ENCODE results near the gene ARHGAP42.
"Not testable (repeated sequence)": the region's sequence is repeated elsewhere in the genome, so short reads cannot be mapped to it uniquely, and the experiment has no call there.

ARHGAP42 gene

GRCh38 chr11:100687054-100687629 is at the start of gene ARHGAP42:
Gene ARHGAP42, plus strand, starts transcription at chr11:100687288. Its CDS starts 391 bp downstream, at chr11:100687679.
- no peak for DNase-seq (ENCODE audit: low spot score)

DNA sequence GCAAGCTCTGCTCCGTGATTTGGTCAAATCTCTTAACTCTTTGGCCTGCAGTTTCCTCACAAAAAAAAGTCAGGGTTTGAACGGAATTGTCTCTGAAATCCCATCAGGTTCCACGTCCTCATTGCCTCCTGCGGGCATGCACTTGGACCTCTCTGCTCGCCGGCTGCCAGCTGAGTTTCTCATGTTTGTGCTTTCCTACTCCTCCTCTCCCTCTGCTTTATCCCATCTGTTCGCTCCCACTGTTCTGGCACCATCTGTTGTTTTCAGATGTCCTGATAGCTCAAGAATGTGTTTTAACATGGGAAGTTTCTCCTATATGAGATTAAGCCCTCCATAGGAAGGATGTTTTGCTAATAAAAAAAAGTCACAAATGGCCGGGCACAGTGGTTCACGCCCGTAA is 49.4 kb upstream of the ARHGAP42 start:
- DNase-seq (ENCODE audit: low spot score): no peak

DNA sequence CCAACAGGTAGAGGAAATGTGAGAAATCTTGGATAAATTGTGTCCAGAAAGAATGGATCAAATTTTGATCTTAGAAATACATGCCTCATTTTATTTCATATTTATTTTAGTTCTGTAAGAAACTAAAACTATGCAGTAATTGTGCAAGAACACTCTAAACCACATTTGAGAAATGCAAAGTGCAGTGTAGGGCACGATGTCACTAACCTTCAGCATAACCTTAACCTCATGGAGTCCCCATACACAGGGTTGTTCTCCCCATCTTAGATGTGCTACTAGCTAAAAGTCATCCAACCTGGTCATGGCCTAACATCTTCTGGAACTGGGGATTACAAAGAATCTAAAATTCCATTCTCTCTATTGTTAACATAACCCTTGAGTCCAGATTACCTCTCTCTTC is 48.4 kb upstream of the ARHGAP42 start:
- DNase-seq (ENCODE audit: low spot score): no peak

DNA sequence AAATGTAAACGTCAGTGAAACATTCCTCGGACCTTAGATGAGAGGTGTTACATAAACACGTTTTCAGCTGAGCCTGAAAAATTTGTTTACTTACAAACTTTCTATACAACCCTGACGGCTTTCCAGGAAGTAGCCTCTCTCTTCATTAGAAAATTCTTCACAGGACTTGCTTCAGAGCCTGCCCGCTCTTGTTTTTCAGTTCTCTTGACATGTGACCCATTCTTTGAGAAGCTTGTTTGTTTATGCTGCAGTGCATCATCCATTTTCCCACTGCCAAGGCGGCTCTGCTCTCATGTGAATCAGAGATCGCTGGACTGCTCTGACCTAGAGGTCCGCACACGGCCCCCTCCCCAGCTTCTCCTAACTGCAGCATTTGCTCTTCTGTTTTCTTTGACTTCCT is 47.9 kb upstream of the ARHGAP42 start:
- DNase-seq (ENCODE audit: low spot score): no peak

DNA sequence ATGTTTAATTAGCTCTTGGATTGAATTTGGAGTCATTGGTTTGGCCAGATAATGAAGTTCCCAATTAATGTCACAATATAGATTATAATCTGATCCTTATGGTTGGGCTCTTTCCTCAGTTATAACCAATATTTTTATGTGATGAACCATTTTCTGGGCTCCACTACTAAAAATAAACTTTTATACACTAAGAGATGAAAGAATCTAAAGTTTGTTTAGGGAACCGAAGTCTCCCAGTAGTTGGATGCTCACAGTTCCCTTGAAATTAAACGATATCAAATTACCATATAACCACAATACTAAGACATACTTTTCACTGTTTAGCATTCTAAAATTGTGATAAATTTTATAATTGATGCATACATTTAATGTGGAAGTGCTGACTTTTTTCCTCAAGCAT is 47.0 kb upstream of the ARHGAP42 start:
- DNase-seq (ENCODE audit: low spot score): no peak

- no peak for DNase-seq (ENCODE audit: low spot score)
Measured at GRCh38 chr11:100640646-100641045, 46.4 kb upstream of the ARHGAP42 start.

GRCh38 chr11:100641456-100641855 is 45.6 kb upstream of the ARHGAP42 start:
- no peak for DNase-seq (ENCODE audit: low spot score)

GRCh38 chr11:100646545-100646944 is 40.5 kb upstream of the ARHGAP42 start:
- no peak for DNase-seq (ENCODE audit: low spot score)

DNA sequence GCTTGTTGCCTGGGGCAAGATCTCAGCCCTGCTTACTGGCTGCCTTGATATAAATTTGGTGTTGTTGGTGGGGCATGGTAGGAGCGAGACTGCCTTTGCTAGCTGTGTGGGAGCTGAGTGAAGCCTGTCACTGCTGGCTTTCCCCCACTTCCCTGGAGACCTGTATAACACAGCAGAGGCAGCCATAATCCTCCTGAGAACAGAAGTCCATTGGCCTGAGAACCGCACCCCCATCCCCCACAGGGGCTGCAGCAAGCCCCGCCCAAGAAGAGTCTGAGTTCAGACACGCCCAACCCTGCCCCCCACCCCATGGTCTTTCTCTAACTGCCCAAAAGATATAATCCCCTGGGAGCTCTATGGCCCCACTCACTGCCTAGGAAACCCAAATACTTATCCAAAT is 39.2 kb upstream of the ARHGAP42 start:
- DNase-seq (ENCODE audit: low spot score): no peak

GRCh38 chr11:100663583-100663982 is 23.5 kb upstream of the ARHGAP42 start:
- no peak for DNase-seq (ENCODE audit: low spot score)

GRCh38 chr11:100663996-100664395 is 23.1 kb upstream of the ARHGAP42 start:
- no peak for DNase-seq (ENCODE audit: low spot score)

- not testable (repeated sequence) for DNase-seq (ENCODE audit: low spot score)
Measured at GRCh38 chr11:100666816-100667215, 20.3 kb upstream of the ARHGAP42 start.

DNA sequence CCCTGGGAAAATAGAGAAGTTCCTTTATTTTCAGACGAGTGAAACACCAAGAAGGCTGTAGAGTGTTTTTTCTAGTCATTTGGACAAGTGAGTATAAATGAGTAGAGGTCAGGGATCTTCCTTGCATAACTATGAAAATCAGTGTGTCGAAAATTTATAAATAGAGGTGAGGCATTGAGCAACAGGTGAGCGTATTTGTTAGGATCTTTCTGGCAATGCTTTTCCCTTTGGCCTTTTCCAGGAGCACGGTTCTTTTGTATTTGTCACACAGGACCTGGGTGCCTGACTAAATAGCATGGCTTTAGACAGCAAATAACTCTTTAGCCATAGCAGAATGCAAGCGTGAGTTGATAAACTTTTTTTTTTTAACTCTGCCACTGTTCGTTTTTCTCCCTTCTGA is 19.6 kb upstream of the ARHGAP42 start:
- DNase-seq (ENCODE audit: low spot score): no peak

GRCh38 chr11:100670140-100670539 is 16.9 kb upstream of the ARHGAP42 start:
- DNase-seq (ENCODE audit: low spot score): no peak

DNA sequence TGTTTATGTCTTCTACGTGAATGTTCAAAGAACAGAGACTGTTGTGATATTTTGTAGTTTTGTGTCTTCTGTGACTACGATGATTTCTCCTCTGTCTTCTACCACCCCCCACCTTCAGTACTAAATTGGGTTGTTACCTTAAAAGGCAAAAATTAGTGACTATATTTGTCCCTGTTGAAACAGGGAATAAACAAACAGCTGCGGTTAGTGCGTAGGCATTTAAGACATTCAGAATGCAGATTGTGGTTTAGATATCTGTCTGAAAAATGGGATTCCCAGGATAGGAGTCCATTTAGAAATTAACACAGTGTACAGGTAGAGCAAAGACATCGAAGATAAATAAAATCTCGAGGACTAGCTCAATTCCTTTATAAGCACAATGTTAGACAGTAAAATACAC is 15.6 kb upstream of the ARHGAP42 start:
- DNase-seq (ENCODE audit: low spot score): no peak

DNA sequence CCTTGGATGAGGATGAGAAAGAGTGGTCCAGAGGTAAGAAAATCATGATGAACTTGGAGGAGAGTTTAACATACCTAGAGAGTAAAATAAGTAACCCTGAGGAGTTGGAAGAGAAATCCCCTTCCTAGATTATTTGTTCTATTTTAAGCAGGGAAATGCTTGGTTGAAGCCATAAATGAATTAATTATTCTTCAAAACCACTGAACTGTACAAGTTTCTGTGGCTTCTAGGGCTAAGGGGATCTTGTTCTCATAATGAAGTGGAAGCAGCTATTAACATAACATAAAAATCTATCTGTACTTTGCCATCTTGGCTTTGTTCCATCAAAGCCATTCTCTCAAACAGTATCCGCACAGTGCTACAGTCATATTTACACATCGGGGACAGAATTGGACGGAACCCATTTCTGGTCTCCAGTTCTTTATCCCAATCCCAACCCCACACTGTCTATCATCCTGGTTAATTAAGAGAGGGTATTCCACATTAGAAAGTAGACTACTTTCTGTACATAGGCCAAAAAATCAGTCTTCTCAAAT is 14.5 kb upstream of the ARHGAP42 start:
- no peak for DNase-seq (ENCODE audit: low spot score)

DNA sequence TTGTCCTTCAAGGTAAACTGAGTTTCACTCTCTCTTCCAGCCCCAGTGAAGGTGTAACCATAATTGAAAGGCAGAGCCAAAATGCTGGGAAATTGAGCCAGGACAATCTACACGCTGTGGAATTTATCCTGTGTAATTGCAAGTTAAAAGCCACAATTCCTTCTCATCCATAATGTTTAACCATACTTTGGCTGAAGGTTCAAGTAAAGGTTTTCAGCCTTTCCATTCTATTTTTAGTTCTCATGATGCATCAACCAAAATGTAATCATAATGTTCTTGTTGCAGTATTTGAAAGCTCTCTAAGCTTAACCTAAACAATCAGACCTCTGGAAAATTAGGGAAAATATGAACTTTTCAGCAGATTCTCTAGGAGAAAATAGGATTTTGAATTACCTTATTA is 14.0 kb upstream of the ARHGAP42 start:
- no peak for DNase-seq (ENCODE audit: low spot score)

DNA sequence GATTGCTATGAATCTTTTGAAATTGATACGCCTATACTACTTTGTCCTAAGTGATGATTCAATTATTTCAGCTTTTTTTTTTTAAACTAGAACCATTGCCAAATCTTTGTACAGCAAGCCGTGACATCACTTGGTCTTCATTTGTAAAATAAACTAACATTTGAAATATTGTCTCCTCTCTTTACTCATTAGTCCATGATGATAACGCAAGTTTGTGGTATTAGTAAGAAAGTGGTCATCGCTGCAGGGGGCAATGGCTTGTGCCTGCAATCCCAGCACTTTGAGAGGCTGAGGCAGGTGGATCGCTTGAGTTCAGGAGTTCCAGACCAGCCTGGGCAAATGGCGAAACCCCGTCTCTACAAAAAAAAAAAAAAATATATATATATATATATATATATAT is 12.9 kb upstream of the ARHGAP42 start:
- no peak for DNase-seq (ENCODE audit: low spot score)

- DNase-seq (ENCODE audit: low spot score): no peak
Measured at GRCh38 chr11:100675115-100675650, 11.9 kb upstream of the ARHGAP42 start.

DNA sequence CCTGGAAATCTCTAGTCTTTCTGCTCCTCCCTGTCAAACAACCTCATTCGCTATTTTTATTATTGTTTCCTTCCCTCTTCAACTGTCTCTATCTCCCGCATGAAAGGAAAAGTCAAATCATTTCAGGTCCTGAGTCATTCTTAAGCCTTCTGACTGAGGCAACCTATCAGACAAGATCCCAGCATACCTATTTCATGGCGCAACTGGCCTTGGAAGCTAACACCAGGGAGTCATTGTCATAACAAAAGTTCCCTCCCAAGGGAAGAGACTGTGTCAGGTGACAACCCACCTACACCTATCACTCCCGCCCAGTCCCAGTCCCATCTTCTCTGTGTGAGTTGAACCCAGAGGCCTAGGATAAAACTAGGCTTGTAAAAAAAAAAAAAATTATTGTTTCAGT is 10.2 kb upstream of the ARHGAP42 start:
- no peak for DNase-seq (ENCODE audit: low spot score)

- no peak for DNase-seq (ENCODE audit: low spot score)
Measured at GRCh38 chr11:100677796-100678195, 9.3 kb upstream of the ARHGAP42 start.

GRCh38 chr11:100680070-100680469 is 7.0 kb upstream of the ARHGAP42 start:
- DNase-seq (ENCODE audit: low spot score): no peak

- no peak for DNase-seq (ENCODE audit: low spot score)
Measured at GRCh38 chr11:100681064-100681502, 6.0 kb upstream of the ARHGAP42 start.
